ENCODE results near the gene TREML4.

DNA sequence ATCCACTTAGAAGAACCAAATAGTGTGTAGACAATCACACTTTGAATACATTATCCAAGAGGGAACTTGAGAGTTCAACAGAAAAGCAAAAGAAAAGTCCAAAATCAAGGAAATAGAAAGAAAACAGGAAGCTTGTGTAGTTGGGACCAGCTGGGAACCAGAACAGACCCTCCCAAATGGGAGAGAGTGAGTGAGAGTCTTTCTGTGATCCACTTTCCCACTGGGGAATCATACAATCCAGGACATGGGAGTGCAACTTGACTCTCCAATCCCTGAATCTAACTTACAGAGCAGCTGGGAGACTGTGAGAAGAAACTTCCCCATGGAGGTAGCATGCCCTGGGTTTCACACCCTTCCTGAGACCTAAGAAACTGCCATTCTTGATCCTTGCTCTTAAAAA lies 27.0 kb downstream of the TREML4 start:
- TF ChIP-seq, protein P1, sequence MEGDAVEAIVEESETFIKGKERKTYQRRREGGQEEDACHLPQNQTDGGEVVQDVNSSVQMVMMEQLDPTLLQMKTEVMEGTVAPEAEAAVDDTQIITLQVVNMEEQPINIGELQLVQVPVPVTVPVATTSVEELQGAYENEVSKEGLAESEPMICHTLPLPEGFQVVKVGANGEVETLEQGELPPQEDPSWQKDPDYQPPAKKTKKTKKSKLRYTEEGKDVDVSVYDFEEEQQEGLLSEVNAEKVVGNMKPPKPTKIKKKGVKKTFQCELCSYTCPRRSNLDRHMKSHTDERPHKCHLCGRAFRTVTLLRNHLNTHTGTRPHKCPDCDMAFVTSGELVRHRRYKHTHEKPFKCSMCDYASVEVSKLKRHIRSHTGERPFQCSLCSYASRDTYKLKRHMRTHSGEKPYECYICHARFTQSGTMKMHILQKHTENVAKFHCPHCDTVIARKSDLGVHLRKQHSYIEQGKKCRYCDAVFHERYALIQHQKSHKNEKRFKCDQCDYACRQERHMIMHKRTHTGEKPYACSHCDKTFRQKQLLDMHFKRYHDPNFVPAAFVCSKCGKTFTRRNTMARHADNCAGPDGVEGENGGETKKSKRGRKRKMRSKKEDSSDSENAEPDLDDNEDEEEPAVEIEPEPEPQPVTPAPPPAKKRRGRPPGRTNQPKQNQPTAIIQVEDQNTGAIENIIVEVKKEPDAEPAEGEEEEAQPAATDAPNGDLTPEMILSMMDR (IDR thresholded peaks at IDR 0.05) = no peak
- TF ChIP-seq POLR2A (IDR thresholded peaks at IDR 0.05) = no peak
